GM12878 (cell line): ENCODE data around the gene HCST. TPM values are rescaled to one million over a fixed set of nuclear protein-coding genes. Genes with fewer than 3 reads are reported as not detected.

Experiments used
- ATAC-seq: fragments of 200-7000 bp; cut with Tn5 transposase; 3 replicates; pipeline ENCODE4 v1.9.1; 2020; ENCODE audit warnings: mild to moderate bottlenecking, moderate library complexity
- BruUV-seq: library from RNA; stranded (reverse); fragments of 400-500 nt; replicated peaks from 2 replicates; lab custom pipeline; 2021; lab: Mats Ljungman, UMichigan
- CTCF ChIA-PET: fragments of 300-600 bp; sonication (Branson Sonifier 250); formaldehyde crosslinking; extraction: SDS; loops from one replicate; lab custom pipeline; 2021; ENCODE audit warnings: inconsistent platforms; lab: Yijun Ruan, JAX
- POLR2A ChIA-PET: fragments of 350-600 bp; formaldehyde crosslinking; extraction: SDS; loops from one replicate; lab custom pipeline; 2021; ENCODE audit warnings: inconsistent platforms; lab: Charles Lee
- RAD21 ChIA-PET: fragments of 300-600 bp; sonication (Branson Sonifier 250); formaldehyde crosslinking; loops from one replicate; lab custom pipeline; 2023; ENCODE audit warnings: antibody characterized with exemption; ENCODE audit not compliant: unreplicated experiment; lab: Charles Lee
- SMC1A ChIA-PET: fragments of 300-600 bp; sonication (Branson Sonifier 250); formaldehyde crosslinking; loops from one replicate; lab custom pipeline; 2023; ENCODE audit not compliant: unreplicated experiment, uncharacterized antibody; lab: Charles Lee
- DNase-seq: peaks from one replicate; pipeline ENCODE4 v3.0.0-alpha.2; 2011; ENCODE audit warnings: low read depth, low spot score
- FAIRE-seq: peaks from 3 replicates; lab custom pipeline; 2011; peaks lifted over from hg19 to GRCh38; lab: Jason Lieb, UNC
- H2AFZ ChIP-seq: 2 replicates; pipeline ENCODE4 v1.6.0; 2011; ENCODE audit warnings: low read depth, low read length, control low read depth; ENCODE audit not compliant: control insufficient read depth
- H3K27ac ChIP-seq: 2 replicates; pipeline ENCODE4 v1.5.1; 2011; ENCODE audit warnings: control low read depth; ENCODE audit not compliant: control insufficient read depth, insufficient read depth
- H3K27me3 ChIP-seq, 2 experiments: replicated peaks in 1 of 2; 2 replicates each; pipeline versions ENCODE4 v1.6.0 to v1.6.1; 2011; ENCODE audit warnings: low read length in 1 of 2; ENCODE audit not compliant: control insufficient read depth in 2 of 2, insufficient read depth in 2 of 2
- H3K36me3 ChIP-seq, 2 experiments: 2 replicates each; pipeline ENCODE4 v1.5.1; 2011; ENCODE audit warnings: low read length in 1 of 2; ENCODE audit not compliant: control insufficient read depth in 2 of 2, insufficient read depth in 2 of 2
- H3K4me1 ChIP-seq: 2 replicates; pipeline ENCODE4 v1.6.1; 2011; ENCODE audit warnings: mild to moderate bottlenecking, low read length, moderate library complexity, mixed read lengths; ENCODE audit not compliant: control insufficient read depth, insufficient read depth
- H3K4me2 ChIP-seq: 2 replicates; pipeline ENCODE4 v1.6.0; 2011; ENCODE audit warnings: control low read depth; ENCODE audit not compliant: control insufficient read depth, insufficient read depth
- H3K4me3 ChIP-seq: fragments of 200-600 bp; sonication (generic); 2 replicates; pipeline ENCODE4 v1.5.1; 2016
- H3K79me2 ChIP-seq: 2 replicates; pipeline ENCODE4 v1.6.0; 2011; ENCODE audit warnings: low read length; ENCODE audit not compliant: control insufficient read depth, insufficient read depth
- H3K9ac ChIP-seq: 2 replicates; pipeline ENCODE4 v1.8.0; 2011; ENCODE audit warnings: low read length, control low read depth, mixed read lengths; ENCODE audit not compliant: control insufficient read depth, insufficient read depth
- H3K9me3 ChIP-seq: replicated peaks from 3 replicates; pipeline ENCODE4 v1.5.1; 2011; ENCODE audit warnings: mild to moderate bottlenecking, low read length; ENCODE audit not compliant: control insufficient read depth, insufficient read depth
- H4K20me1 ChIP-seq: 2 replicates; pipeline ENCODE4 v1.6.0; 2011; ENCODE audit not compliant: control insufficient read depth, insufficient read depth
- LARP7 ChIP-seq: fragments of 450-650 bp; IDR thresholded peaks from 2 replicates; pipeline ENCODE4 v1.6.1; 2017; ENCODE audit warnings: mild to moderate bottlenecking
- MYC ChIP-seq: IDR thresholded peaks from 2 replicates; pipeline ENCODE4 v1.6.1; 2011; ENCODE audit warnings: mild to moderate bottlenecking, low read length, moderate library complexity, inconsistent platforms; ENCODE audit not compliant: insufficient read depth, insufficient replicate concordance, insufficient read length, severe bottlenecking
- POLR2A ChIP-seq: IDR thresholded peaks from 2 replicates; pipeline ENCODE4 v1.6.1; 2011; ENCODE audit warnings: low read depth, mild to moderate bottlenecking, low read length
- RAD21 ChIP-seq: IDR thresholded peaks from 2 replicates; pipeline ENCODE4 v1.6.1; 2011; ENCODE audit warnings: mild to moderate bottlenecking, low read depth, low read length, moderate library complexity; ENCODE audit not compliant: insufficient read depth
- TARDBP ChIP-seq: IDR thresholded peaks from 2 replicates; pipeline ENCODE4 v1.6.1; 2016; ENCODE audit warnings: borderline replicate concordance
- TCF12 ChIP-seq: IDR thresholded peaks from 2 replicates; pipeline ENCODE4 v1.6.1; 2011; ENCODE audit warnings: low read depth, mild to moderate bottlenecking, low read length
- TCF7 ChIP-seq: IDR thresholded peaks from 2 replicates; pipeline ENCODE4 v1.6.1; 2014; ENCODE audit warnings: antibody characterized with exemption, borderline replicate concordance
- WRNIP1 ChIP-seq: IDR thresholded peaks from 2 replicates; pipeline ENCODE4 v1.6.1; 2011; ENCODE audit warnings: low read depth, low read length, improper control_type of control experiment, borderline replicate concordance
- WGBS: methylation state at CpG from one replicate; pipeline ENCODE4 v1.1.6; 2016; ENCODE audit warnings: low lambda C conversion rate; ENCODE audit not compliant: insufficient replicate concordance, insufficient coverage; ENCODE audit errors: missing lambda C conversion rate; 5-methylcytosine and 5-hydroxymethylcytosine counted together
- in situ Hi-C: fragments of 300-500 bp; cut with MboI; formaldehyde crosslinking; loops from 9 replicates; pipeline ENCODE4 v1.14.3; 2018; ENCODE audit warnings: mixed read lengths
- intact Hi-C: fragments of 100-400 bp; cut with micrococcal nuclease; formaldehyde crosslinking; loops from one replicate; pipeline ENCODE4 v1.14.2; 2022; ENCODE audit not compliant: unreplicated experiment
- polyA plus RNA-seq, 11 experiments: library from polyadenylated mRNA; depleted of rRNA in 4 of 11; unstranded in 6 of 11; stranded (reverse) in 5 of 11; fragments of >200 nt; fragmentation: Nextera tagmentation in 4 of 11; fragmentation: Illumina TruSeq in 1 of 11; extraction: Ambion mirVana in 4 of 11; extraction: Trizol in 1 of 11; gene quantifications; 1 replicate in 1 of 11; 2 replicates in 10 of 11; pipeline versions ENCODE4 v1.2.1 to v1.2.3, GENCODE V29; 2011 to 2016; ENCODE audit warnings: inconsistent platforms in 2 of 11, missing spikeins in 2 of 11, low read depth in 1 of 11
- total RNA-seq, 4 experiments: library from RNA; depleted of rRNA in 3 of 4; stranded (reverse); fragments of >200 nt in 3 of 4; fragmentation: Illumina TruSeq in 1 of 4; extraction: Trizol in 1 of 4; gene quantifications; 2 replicates each; pipeline versions ENCODE4 v1.2.1 to v1.2.3, GENCODE V29; 2013 to 2021
- TF ChIP-seq, protein P1 (sequence below): fragments of 450-650 bp; IDR thresholded peaks from 2 replicates; pipeline ENCODE4 v1.6.1; 2017; ENCODE audit warnings: mild to moderate bottlenecking, low read depth, inconsistent platforms; ENCODE audit not compliant: poor library complexity, severe bottlenecking
- TF ChIP-seq, protein P2 (sequence below), 3 experiments: IDR thresholded peaks in 2 of 3; conservative IDR thresholded peaks in 1 of 3; 2 replicates each; pipeline ENCODE4 v1.5.1; 2011; ENCODE audit warnings: low read depth in 3 of 3, low read length in 3 of 3, mild to moderate bottlenecking in 3 of 3, control low read depth in 2 of 3, moderate library complexity in 2 of 3, inconsistent platforms in 1 of 3, mixed read lengths in 1 of 3; ENCODE audit not compliant: control insufficient read depth in 2 of 3, insufficient read depth in 1 of 3; ENCODE audit errors: extremely low read depth in 1 of 3
- TF ChIP-seq, protein P3 (sequence below): IDR thresholded peaks from 2 replicates; pipeline ENCODE4 v1.6.1; 2012; ENCODE audit warnings: mild to moderate bottlenecking, low read depth, low read length
- TF ChIP-seq, protein P4 (sequence below): fragments of 450-650 bp; IDR thresholded peaks from 2 replicates; pipeline ENCODE4 v1.6.1; 2016; ENCODE audit warnings: mild to moderate bottlenecking
- TF ChIP-seq, protein P5 (sequence below): IDR thresholded peaks from 2 replicates; pipeline ENCODE4 v1.6.1; 2012; ENCODE audit warnings: low read depth, low read length, improper control_type of control experiment

HCST gene
- total and polyA plus RNA-seq, 10 of the 15 experiments (the other 5 are each of a cell fraction or from before 2014, with no cell fraction given) = 7.5 to 79.6 (median 33.6) TPM

DNA sequence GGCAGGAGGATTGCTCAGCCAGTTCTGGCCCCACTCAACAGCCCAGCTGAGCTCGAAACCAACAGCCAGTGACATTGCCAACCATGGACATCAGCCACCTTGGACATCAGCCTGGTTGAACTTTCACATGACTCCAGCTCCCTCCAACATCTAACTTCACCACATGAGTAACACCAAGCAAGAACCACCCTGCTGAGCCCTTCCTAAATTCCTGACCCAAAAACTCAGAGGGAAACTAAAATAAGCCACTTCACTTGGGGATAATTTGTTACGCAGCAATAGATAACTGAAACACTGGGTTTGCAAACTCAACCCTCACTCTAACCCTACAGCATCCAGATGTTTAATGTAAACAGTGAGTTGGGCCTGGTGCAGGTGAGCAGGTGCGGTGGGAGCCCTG, 23.2 kb downstream of the HCST start:
- POLR2A ChIA-PET = interaction anchor here (1.1 kb wide), 1 partner anchor 12 kb away, joined by 3 read pairs; no protein-coding TSS in a partner anchor
- FAIRE-seq = no peak
- in situ Hi-C loops (no loop called here), intact Hi-C loops (no loop called here)
- Histone ChIP-seq H3K79me2 (no peaks in the 10 kb centered on the region), H3K4me2 (no peak overlapping the region), H3K9me3 (peaks cover 5% of the 10 kb centered on the region; the same call in 2 of the 3 replicates), H4K20me1 (no peaks in the 10 kb centered on the region), H3K9ac (no peak overlapping the region), H3K27ac (no peak overlapping the region), H3K4me3 (no peak overlapping the region), H2AFZ (no peak overlapping the region), H3K27me3 (no peaks in the 10 kb centered on the region), H3K4me1 (peaks cover 15% of the 10 kb centered on the region), H3K36me3 (no peaks in the 10 kb centered on the region)
- no peak for DNase-seq
- TF ChIP-seq, protein P1, sequence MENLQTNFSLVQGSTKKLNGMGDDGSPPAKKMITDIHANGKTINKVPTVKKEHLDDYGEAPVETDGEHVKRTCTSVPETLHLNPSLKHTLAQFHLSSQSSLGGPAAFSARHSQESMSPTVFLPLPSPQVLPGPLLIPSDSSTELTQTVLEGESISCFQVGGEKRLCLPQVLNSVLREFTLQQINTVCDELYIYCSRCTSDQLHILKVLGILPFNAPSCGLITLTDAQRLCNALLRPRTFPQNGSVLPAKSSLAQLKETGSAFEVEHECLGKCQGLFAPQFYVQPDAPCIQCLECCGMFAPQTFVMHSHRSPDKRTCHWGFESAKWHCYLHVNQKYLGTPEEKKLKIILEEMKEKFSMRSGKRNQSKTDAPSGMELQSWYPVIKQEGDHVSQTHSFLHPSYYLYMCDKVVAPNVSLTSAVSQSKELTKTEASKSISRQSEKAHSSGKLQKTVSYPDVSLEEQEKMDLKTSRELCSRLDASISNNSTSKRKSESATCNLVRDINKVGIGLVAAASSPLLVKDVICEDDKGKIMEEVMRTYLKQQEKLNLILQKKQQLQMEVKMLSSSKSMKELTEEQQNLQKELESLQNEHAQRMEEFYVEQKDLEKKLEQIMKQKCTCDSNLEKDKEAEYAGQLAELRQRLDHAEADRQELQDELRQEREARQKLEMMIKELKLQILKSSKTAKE = no peak
- no peak for TF ChIP-seq TARDBP
- TF ChIP-seq TCF12 = no peak
- TF ChIP-seq, protein P2, sequence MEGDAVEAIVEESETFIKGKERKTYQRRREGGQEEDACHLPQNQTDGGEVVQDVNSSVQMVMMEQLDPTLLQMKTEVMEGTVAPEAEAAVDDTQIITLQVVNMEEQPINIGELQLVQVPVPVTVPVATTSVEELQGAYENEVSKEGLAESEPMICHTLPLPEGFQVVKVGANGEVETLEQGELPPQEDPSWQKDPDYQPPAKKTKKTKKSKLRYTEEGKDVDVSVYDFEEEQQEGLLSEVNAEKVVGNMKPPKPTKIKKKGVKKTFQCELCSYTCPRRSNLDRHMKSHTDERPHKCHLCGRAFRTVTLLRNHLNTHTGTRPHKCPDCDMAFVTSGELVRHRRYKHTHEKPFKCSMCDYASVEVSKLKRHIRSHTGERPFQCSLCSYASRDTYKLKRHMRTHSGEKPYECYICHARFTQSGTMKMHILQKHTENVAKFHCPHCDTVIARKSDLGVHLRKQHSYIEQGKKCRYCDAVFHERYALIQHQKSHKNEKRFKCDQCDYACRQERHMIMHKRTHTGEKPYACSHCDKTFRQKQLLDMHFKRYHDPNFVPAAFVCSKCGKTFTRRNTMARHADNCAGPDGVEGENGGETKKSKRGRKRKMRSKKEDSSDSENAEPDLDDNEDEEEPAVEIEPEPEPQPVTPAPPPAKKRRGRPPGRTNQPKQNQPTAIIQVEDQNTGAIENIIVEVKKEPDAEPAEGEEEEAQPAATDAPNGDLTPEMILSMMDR (IDR thresholded peaks at IDR 0.05 in 2 of 3, conservative IDR thresholded peaks at IDR 0.05 in 1 of 3; ENCODE audit: control insufficient read depth in 2 of 3, extremely low read depth in 1 of 3, insufficient read depth in 1 of 3, low read depth in 3 of 3, low read length in 3 of 3) = no peak
- no peak for TF ChIP-seq TCF7
- TF ChIP-seq POLR2A = no peak
- no peak for TF ChIP-seq LARP7
- TF ChIP-seq, protein P3, sequence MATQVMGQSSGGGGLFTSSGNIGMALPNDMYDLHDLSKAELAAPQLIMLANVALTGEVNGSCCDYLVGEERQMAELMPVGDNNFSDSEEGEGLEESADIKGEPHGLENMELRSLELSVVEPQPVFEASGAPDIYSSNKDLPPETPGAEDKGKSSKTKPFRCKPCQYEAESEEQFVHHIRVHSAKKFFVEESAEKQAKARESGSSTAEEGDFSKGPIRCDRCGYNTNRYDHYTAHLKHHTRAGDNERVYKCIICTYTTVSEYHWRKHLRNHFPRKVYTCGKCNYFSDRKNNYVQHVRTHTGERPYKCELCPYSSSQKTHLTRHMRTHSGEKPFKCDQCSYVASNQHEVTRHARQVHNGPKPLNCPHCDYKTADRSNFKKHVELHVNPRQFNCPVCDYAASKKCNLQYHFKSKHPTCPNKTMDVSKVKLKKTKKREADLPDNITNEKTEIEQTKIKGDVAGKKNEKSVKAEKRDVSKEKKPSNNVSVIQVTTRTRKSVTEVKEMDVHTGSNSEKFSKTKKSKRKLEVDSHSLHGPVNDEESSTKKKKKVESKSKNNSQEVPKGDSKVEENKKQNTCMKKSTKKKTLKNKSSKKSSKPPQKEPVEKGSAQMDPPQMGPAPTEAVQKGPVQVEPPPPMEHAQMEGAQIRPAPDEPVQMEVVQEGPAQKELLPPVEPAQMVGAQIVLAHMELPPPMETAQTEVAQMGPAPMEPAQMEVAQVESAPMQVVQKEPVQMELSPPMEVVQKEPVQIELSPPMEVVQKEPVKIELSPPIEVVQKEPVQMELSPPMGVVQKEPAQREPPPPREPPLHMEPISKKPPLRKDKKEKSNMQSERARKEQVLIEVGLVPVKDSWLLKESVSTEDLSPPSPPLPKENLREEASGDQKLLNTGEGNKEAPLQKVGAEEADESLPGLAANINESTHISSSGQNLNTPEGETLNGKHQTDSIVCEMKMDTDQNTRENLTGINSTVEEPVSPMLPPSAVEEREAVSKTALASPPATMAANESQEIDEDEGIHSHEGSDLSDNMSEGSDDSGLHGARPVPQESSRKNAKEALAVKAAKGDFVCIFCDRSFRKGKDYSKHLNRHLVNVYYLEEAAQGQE = no peak
- no peak for TF ChIP-seq WRNIP1
- TF ChIP-seq RAD21 = no peak
- no peak for TF ChIP-seq MYC
- TF ChIP-seq, protein P4, sequence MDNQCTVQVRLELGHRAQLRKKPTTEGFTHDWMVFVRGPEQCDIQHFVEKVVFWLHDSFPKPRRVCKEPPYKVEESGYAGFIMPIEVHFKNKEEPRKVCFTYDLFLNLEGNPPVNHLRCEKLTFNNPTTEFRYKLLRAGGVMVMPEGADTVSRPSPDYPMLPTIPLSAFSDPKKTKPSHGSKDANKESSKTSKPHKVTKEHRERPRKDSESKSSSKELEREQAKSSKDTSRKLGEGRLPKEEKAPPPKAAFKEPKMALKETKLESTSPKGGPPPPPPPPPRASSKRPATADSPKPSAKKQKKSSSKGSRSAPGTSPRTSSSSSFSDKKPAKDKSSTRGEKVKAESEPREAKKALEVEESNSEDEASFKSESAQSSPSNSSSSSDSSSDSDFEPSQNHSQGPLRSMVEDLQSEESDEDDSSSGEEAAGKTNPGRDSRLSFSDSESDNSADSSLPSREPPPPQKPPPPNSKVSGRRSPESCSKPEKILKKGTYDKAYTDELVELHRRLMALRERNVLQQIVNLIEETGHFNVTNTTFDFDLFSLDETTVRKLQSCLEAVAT = no peak
- TF ChIP-seq, protein P5, sequence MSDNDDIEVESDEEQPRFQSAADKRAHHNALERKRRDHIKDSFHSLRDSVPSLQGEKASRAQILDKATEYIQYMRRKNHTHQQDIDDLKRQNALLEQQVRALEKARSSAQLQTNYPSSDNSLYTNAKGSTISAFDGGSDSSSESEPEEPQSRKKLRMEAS = no peak
- ATAC-seq = no peak
- BruUV-seq = no TSS peak
- RAD21 ChIA-PET = no interaction called here
- SMC1A ChIA-PET = interaction anchor here (0.8 to 2.3 kb wide), 3 partner anchors 10 to 42 kb away, joined by 4 to 13 read pairs (median 10); no protein-coding TSS in a partner anchor
- CTCF ChIA-PET = interaction anchor here (1.0 to 2.1 kb wide), 3 partner anchors 10 to 43 kb away, joined by 4 to 10 read pairs (median 7); no protein-coding TSS in a partner anchor
- WGBS = 35% methylated on average over 3 of the region's 3 CpGs
